Measurements from ENCODE around the gene DPP6. TPM values are rescaled to one million over a fixed set of nuclear protein-coding genes. Genes with fewer than 3 reads are reported as not detected.

DPP6 gene
- total RNA-seq, 1 donor from 2014 or later = not detected

GRCh38 chr7:154289119-154289518, 236.9 kb downstream of the DPP6 start:
- TF ChIP-seq, protein P1, sequence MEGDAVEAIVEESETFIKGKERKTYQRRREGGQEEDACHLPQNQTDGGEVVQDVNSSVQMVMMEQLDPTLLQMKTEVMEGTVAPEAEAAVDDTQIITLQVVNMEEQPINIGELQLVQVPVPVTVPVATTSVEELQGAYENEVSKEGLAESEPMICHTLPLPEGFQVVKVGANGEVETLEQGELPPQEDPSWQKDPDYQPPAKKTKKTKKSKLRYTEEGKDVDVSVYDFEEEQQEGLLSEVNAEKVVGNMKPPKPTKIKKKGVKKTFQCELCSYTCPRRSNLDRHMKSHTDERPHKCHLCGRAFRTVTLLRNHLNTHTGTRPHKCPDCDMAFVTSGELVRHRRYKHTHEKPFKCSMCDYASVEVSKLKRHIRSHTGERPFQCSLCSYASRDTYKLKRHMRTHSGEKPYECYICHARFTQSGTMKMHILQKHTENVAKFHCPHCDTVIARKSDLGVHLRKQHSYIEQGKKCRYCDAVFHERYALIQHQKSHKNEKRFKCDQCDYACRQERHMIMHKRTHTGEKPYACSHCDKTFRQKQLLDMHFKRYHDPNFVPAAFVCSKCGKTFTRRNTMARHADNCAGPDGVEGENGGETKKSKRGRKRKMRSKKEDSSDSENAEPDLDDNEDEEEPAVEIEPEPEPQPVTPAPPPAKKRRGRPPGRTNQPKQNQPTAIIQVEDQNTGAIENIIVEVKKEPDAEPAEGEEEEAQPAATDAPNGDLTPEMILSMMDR (IDR thresholded peaks at IDR 0.05) = no peak
- no peak for DNase-seq (ENCODE audit: low spot score in 2 of 2)
- Histone ChIP-seq H3K9me3 (no peaks in the 10 kb centered on the region), H3K4me3 (no peak overlapping the region), H3K27me3 (no peaks in the 10 kb centered on the region), H3K27ac (no peak overlapping the region), H3K4me1 (no peaks in the 10 kb centered on the region), H3K36me3 (no peaks in the 10 kb centered on the region)
- intact Hi-C loops (cut with DNase I) = no loop called here

DNA sequence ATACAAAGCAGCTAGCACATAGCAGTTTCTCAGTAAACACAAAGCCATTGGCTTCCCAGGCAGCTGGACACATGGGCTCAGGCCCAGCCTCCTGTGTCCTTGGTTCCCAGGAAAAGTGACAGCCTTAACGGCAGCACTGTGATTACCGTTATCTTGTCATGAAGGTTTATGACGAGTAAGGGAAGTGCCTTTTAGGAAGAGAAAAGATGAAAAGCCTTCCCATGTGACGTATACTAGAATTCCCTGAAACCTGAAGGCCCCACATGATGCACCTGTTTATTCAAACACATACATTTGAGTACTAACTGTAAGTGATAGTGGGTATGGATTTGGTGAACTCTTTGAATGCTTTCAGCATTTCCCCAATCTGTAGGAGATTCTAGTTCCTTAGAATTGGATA, 244.2 kb downstream of the DPP6 start:
- H3K9me3 ChIP-seq = no peaks in the 10 kb centered on the region
- H3K4me1 ChIP-seq = no peaks in the 10 kb centered on the region
- TF ChIP-seq, protein P1 (IDR thresholded peaks at IDR 0.05) = no peak
- H3K27me3 ChIP-seq = no peaks in the 10 kb centered on the region
- DNase-seq (ENCODE audit: low spot score in 2 of 2) = no peak
- H3K36me3 ChIP-seq = no peaks in the 10 kb centered on the region
- intact Hi-C loops (cut with DNase I) = no loop called here
- no peak overlapping the region for H3K27ac ChIP-seq
- no peak overlapping the region for H3K4me3 ChIP-seq

- no peak for DNase-seq (ENCODE audit: low spot score in 2 of 2)
- no peaks in the 10 kb centered on the region for H3K36me3 ChIP-seq
- no peaks in the 10 kb centered on the region for H3K9me3 ChIP-seq
- TF ChIP-seq, protein P1 (IDR thresholded peaks at IDR 0.05) = no peak
- intact Hi-C loops (cut with DNase I) = no loop called here
- H3K4me1 ChIP-seq = no peaks in the 10 kb centered on the region
- H3K27me3 ChIP-seq = no peaks in the 10 kb centered on the region
- H3K27ac ChIP-seq = no peak overlapping the region
- H3K4me3 ChIP-seq = no peak overlapping the region
Measured at GRCh38 chr7:154299736-154300135, 247.5 kb downstream of the DPP6 start.

DNA sequence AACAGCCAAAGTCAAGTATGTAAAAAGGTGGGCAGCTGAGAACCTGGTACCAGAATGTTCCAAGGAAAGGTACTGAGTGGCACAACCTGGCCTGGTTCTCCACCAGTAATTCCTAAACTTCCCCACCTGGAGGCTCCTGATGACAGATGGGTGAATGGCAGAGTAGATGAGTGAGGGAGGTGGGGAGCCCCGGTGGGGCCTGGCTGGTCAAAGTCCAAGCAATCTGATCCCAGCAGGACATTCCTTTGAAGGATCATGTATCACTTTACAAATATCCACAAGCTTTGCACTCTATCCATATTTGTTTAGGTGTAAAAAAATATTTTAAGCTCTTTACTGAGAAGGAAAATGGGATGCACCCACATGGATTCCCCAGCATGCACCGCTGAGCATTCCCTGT, 250.2 kb downstream of the DPP6 start:
- no peaks in the 10 kb centered on the region for H3K4me1 ChIP-seq
- TF ChIP-seq, protein P1 (IDR thresholded peaks at IDR 0.05) = no peak
- H3K27me3 ChIP-seq = no peaks in the 10 kb centered on the region
- H3K27ac ChIP-seq = no peak overlapping the region
- H3K36me3 ChIP-seq = no peaks in the 10 kb centered on the region
- no peaks in the 10 kb centered on the region for H3K9me3 ChIP-seq
- H3K4me3 ChIP-seq = no peak overlapping the region
- no peak for DNase-seq (ENCODE audit: low spot score in 2 of 2)
- intact Hi-C loops (cut with DNase I) = no loop called here

GRCh38 chr7:154304231-154304630, 252.0 kb downstream of the DPP6 start:
- no peaks in the 10 kb centered on the region for H3K27me3 ChIP-seq
- DNase-seq (ENCODE audit: low spot score in 2 of 2) = no peak
- TF ChIP-seq, protein P1 (IDR thresholded peaks at IDR 0.05) = no peak
- no peak overlapping the region for H3K27ac ChIP-seq
- no peaks in the 10 kb centered on the region for H3K9me3 ChIP-seq
- intact Hi-C loops (cut with DNase I) = no loop called here
- H3K4me1 ChIP-seq = no peaks in the 10 kb centered on the region
- no peaks in the 10 kb centered on the region for H3K36me3 ChIP-seq
- no peak overlapping the region for H3K4me3 ChIP-seq
